RWPE2 (cell line): ENCODE results near the gene BBX.
A peak's percentile ranks its signal among the peaks of the same experiment; 100 is the strongest.

Source experiments
- ATAC-seq: fragments of 200-7000 bp; cut with Tn5 transposase; 3 replicates; pipeline ENCODE4 v1.9.1; 2021; ENCODE audit warnings: low read depth
- DNase-seq: peaks from one replicate; pipeline ENCODE4 v3.0.0-alpha.2; 2020; ENCODE audit warnings: low spot score
- H3K27ac ChIP-seq: fragments of 450-650 bp; 2 replicates; pipeline ENCODE4 v1.5.1; 2017; ENCODE audit warnings: mild to moderate bottlenecking; ENCODE audit not compliant: poor library complexity, severe bottlenecking
- H3K27me3 ChIP-seq: fragments of 250-450 bp; sonication (Bioruptor Pico); 2 replicates; pipeline ENCODE4 v1.5.1; 2021; ENCODE audit warnings: mild to moderate bottlenecking, moderate library complexity; ENCODE audit not compliant: insufficient read depth, poor library complexity, severe bottlenecking
- H3K36me3 ChIP-seq: fragments of 250-450 bp; sonication (Bioruptor Pico); 2 replicates; pipeline ENCODE4 v1.5.1; 2020; ENCODE audit warnings: low read depth, mild to moderate bottlenecking, moderate library complexity
- H3K4me1 ChIP-seq: fragments of 250-450 bp; sonication (Bioruptor Pico); 2 replicates; pipeline ENCODE4 v1.5.1; 2021; ENCODE audit warnings: mild to moderate bottlenecking, moderate library complexity; ENCODE audit not compliant: insufficient read depth, poor library complexity, severe bottlenecking
- H3K4me3 ChIP-seq: fragments of 250-450 bp; sonication (Bioruptor Pico); 2 replicates; pipeline ENCODE4 v1.5.1; 2021; ENCODE audit warnings: mild to moderate bottlenecking, moderate library complexity; ENCODE audit not compliant: severe bottlenecking
- H3K9me3 ChIP-seq: fragments of 250-450 bp; sonication (Bioruptor Pico); 2 replicates; pipeline ENCODE4 v1.5.1; 2021; ENCODE audit warnings: mild to moderate bottlenecking, moderate library complexity; ENCODE audit not compliant: severe bottlenecking
- TF ChIP-seq, protein P1 (sequence below): fragments of 450-650 bp; IDR thresholded peaks from one replicate; pipeline ENCODE4 v1.5.1; 2017; ENCODE audit warnings: mild to moderate bottlenecking, moderate library complexity; ENCODE audit not compliant: poor library complexity, severe bottlenecking

Gene BBX

DNA sequence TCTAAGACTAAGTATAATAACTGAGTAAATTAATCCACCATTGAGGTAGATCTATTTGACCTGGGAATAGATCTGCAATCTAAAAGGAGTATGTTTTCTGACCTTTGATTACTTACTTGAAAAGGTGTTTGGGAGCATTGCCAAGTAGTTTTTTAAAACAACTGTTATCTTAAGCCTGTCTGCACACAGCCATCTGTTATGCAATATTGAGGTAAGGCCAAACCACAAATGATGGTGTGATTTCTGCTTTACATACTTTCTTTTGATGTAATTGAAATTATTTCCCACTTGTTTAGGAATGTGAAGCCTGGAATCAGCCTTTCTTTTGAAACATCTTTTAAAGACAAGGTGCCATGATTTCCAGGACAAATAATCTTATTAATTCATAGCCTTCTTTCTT, 274.0 kb downstream of the BBX start:
- H3K36me3 ChIP-seq: peaks cover 45% of the 10 kb centered on the region
- ATAC-seq (peak; percentile 65; the same call in 2 of the 3 replicates), DNase-seq (no peak)

DNA sequence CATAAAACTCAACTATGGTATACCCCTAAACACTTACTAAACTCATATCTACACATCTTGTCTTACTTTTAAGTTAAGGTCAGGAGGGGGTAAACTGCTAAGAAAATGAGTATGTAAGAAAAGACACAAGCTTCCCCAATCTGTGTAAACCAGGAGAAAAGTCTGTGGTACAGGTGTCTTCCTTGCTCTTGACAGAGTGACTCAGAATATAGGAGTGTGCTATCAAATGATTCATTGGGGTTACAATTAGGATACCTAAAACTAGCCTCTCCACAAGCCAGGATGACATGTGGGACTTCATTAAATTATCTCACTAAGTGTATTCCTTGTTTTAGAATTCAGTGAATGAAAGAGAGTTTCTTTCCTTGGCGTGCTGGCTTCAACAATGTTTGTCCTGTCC, 274.8 kb downstream of the BBX start:
- ATAC-seq: peak; percentile 88
- H3K36me3 ChIP-seq: peaks cover 45% of the 10 kb centered on the region
- H3K9me3 ChIP-seq: no peaks in the 10 kb centered on the region
- H3K27ac ChIP-seq: no peak overlapping the region
- DNase-seq: no peak
- TF ChIP-seq, protein P1, sequence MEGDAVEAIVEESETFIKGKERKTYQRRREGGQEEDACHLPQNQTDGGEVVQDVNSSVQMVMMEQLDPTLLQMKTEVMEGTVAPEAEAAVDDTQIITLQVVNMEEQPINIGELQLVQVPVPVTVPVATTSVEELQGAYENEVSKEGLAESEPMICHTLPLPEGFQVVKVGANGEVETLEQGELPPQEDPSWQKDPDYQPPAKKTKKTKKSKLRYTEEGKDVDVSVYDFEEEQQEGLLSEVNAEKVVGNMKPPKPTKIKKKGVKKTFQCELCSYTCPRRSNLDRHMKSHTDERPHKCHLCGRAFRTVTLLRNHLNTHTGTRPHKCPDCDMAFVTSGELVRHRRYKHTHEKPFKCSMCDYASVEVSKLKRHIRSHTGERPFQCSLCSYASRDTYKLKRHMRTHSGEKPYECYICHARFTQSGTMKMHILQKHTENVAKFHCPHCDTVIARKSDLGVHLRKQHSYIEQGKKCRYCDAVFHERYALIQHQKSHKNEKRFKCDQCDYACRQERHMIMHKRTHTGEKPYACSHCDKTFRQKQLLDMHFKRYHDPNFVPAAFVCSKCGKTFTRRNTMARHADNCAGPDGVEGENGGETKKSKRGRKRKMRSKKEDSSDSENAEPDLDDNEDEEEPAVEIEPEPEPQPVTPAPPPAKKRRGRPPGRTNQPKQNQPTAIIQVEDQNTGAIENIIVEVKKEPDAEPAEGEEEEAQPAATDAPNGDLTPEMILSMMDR: no peak
- H3K4me1 ChIP-seq: peaks cover 21% of the 10 kb centered on the region
- H3K27me3 ChIP-seq: no peaks in the 10 kb centered on the region
- H3K4me3 ChIP-seq: no peak overlapping the region

More for the DNA sequence above, 274.0 kb downstream of the BBX start:
- H3K9me3 ChIP-seq: no peaks in the 10 kb centered on the region
- H3K4me3 ChIP-seq: no peak overlapping the region
- H3K27ac ChIP-seq: no peak overlapping the region
- H3K4me1 ChIP-seq: peaks cover 21% of the 10 kb centered on the region
- TF ChIP-seq, protein P1: no peak
- no peaks in the 10 kb centered on the region for H3K27me3 ChIP-seq

DNA sequence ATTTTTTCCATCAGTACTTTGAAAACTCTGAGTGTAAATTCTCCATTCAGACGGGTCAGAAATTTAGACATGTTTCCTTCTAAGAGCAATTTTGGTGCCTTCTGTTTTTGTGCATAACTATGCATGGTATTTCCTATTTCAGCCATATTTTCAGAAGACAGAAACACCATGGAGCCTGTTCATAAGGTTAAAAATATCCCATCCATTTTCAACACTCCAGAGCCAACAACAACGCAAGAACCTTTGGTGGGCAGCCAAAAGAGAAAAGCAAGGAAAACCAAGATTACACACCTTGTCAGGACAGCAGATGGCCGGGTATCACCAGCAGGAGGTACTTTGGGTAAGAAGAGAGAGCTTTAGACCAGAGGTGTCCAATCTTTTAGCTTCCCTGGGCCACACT, 275.6 kb downstream of the BBX start:
- no peak for DNase-seq
- no peaks in the 10 kb centered on the region for H3K9me3 ChIP-seq
- H3K27me3 ChIP-seq: no peaks in the 10 kb centered on the region
- no peak overlapping the region for H3K27ac ChIP-seq
- TF ChIP-seq, protein P1: no peak
- H3K4me1 ChIP-seq: peaks cover 21% of the 10 kb centered on the region
- ATAC-seq: no peak
- H3K4me3 ChIP-seq: no peak overlapping the region
- H3K36me3 ChIP-seq: peaks cover 51% of the 10 kb centered on the region

DNA sequence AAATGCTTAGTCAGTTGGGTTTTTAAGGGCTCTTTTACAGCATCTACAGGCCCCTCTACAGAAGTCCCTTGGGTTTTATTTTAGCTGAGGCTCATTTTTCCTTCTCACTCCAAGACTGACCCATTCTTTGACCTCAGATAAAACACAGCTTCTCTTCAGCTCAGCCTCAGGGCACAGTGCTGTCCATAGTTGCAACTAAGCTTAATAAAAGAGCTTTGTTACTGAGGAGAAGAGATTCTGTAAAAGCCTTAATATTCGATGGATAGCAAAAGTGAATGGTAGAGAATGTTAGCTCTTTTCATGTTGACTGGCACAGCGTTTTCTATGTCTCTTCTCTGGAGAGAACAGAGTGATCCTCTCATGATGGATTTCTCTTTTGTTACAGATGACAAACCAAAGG, 277.9 kb downstream of the BBX start:
- Histone ChIP-seq H3K9me3 (no peaks in the 10 kb centered on the region), H3K27ac (no peak overlapping the region), H3K27me3 (no peaks in the 10 kb centered on the region), H3K36me3 (peaks cover 69% of the 10 kb centered on the region), H3K4me3 (no peak overlapping the region), H3K4me1 (peaks cover 21% of the 10 kb centered on the region)
- ATAC-seq: no peak
- TF ChIP-seq, protein P1: no peak
- DNase-seq: no peak

DNA sequence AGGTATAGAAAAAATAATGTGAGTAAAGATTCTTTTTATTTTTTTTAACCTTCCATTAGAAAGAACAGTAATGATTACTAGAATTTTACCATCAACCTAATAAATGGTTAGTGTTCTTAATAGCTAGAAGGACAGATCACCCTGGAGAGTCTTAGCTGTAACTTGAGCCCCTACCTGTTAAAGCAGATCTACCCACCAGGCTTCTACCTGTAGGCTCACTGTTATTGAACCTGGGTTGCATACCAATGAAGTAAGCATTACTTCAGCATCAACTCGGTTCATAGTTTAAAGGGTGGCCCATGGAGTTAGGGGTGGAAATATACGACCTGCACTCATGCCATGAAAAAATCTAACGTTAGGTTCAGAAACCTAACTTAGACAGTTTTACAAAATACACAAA, 280.4 kb downstream of the BBX start:
- ATAC-seq: no peak
- Histone ChIP-seq H3K4me1 (peaks cover 2% of the 10 kb centered on the region), H3K36me3 (peaks cover 78% of the 10 kb centered on the region), H3K27me3 (no peaks in the 10 kb centered on the region), H3K4me3 (no peak overlapping the region), H3K27ac (no peak overlapping the region), H3K9me3 (no peaks in the 10 kb centered on the region)
- TF ChIP-seq, protein P1: no peak
- DNase-seq: no peak
